HG02759 (cell line): ENCODE data around the gene PTPRE.

ENCODE experiments used
- ATAC-seq: cut with Tn5 transposase; IDR thresholded peaks from one replicate; pipeline ENCODE4 v1.9.1; 2021; ENCODE audit warnings: mild to moderate bottlenecking, moderate library complexity; ENCODE audit not compliant: unreplicated experiment

The PTPRE gene

GRCh38 chr10:127947211-127947610 is 40.3 kb downstream of the PTPRE start:
- no peak for ATAC-seq

GRCh38 chr10:127948791-127949190 is 41.9 kb downstream of the PTPRE start:
- no peak for ATAC-seq

- ATAC-seq = no peak
Measured at GRCh38 chr10:127949831-127950230, 42.9 kb downstream of the PTPRE start.

- ATAC-seq = no peak
Measured at GRCh38 chr10:127951861-127952574, 45.1 kb downstream of the PTPRE start.

- ATAC-seq = no peak
Measured at GRCh38 chr10:127952575-127952869, 45.6 kb downstream of the PTPRE start.

- no peak for ATAC-seq
Measured at GRCh38 chr10:127952918-127953317, 46.0 kb downstream of the PTPRE start.

GRCh38 chr10:127953876-127954275 is 47.0 kb downstream of the PTPRE start:
- no peak for ATAC-seq

GRCh38 chr10:127959428-127959827 is 52.5 kb downstream of the PTPRE start:
- ATAC-seq = no peak

GRCh38 chr10:127961071-127961470 is 54.2 kb downstream of the PTPRE start:
- no peak for ATAC-seq

GRCh38 chr10:127962205-127962604 is 55.3 kb downstream of the PTPRE start:
- ATAC-seq = no peak

- ATAC-seq = no peak
Measured at GRCh38 chr10:127963136-127963535, 56.2 kb downstream of the PTPRE start.

GRCh38 chr10:127964621-127965020 is 57.7 kb downstream of the PTPRE start:
- no peak for ATAC-seq

GRCh38 chr10:127966875-127967274 is 60.0 kb downstream of the PTPRE start:
- no peak for ATAC-seq

GRCh38 chr10:127968027-127968441 is 61.1 kb downstream of the PTPRE start:
- no peak for ATAC-seq

GRCh38 chr10:127968659-127969058 is 61.8 kb downstream of the PTPRE start:
- ATAC-seq = no peak

- no peak for ATAC-seq
Measured at GRCh38 chr10:127971101-127971946, 64.4 kb downstream of the PTPRE start.

- ATAC-seq = no peak
Measured at GRCh38 chr10:127971963-127972615, 65.2 kb downstream of the PTPRE start.

GRCh38 chr10:127972751-127973357 is 66.0 kb downstream of the PTPRE start:
- ATAC-seq = no peak

GRCh38 chr10:127973791-127974311 is 66.9 kb downstream of the PTPRE start:
- no peak for ATAC-seq

- no peak for ATAC-seq
Measured at GRCh38 chr10:127974911-127975310, 68.0 kb downstream of the PTPRE start.

GRCh38 chr10:127976286-127976685 is 69.4 kb downstream of the PTPRE start:
- no peak for ATAC-seq
